Left renal cortex interstitium (tissue), 4 donors: ENCODE results near the gene BIRC5. TPM values are rescaled to one million over a fixed set of nuclear protein-coding genes. Genes with fewer than 3 reads are reported as not detected.

Experiments used
- DNase-seq, 4 donors: peaks; one replicate each; pipeline ENCODE4 v3.0.0-alpha.2; 2013; ENCODE audit warnings: low read depth in 4 of 4, low spot score in 2 of 4, missing footprints in 1 of 4
- polyA plus RNA-seq, 4 donors: library from polyadenylated mRNA; unstranded; fragments of 120-200 nt; gene quantifications; one replicate each; pipeline ENCODE4 v1.2.1, GENCODE V29; 2013; ENCODE audit not compliant: insufficient read length in 4 of 4

BIRC5 gene
- polyA plus RNA-seq, 4 donors: 23.0 to 34.9 (median 30.6) TPM

DNA sequence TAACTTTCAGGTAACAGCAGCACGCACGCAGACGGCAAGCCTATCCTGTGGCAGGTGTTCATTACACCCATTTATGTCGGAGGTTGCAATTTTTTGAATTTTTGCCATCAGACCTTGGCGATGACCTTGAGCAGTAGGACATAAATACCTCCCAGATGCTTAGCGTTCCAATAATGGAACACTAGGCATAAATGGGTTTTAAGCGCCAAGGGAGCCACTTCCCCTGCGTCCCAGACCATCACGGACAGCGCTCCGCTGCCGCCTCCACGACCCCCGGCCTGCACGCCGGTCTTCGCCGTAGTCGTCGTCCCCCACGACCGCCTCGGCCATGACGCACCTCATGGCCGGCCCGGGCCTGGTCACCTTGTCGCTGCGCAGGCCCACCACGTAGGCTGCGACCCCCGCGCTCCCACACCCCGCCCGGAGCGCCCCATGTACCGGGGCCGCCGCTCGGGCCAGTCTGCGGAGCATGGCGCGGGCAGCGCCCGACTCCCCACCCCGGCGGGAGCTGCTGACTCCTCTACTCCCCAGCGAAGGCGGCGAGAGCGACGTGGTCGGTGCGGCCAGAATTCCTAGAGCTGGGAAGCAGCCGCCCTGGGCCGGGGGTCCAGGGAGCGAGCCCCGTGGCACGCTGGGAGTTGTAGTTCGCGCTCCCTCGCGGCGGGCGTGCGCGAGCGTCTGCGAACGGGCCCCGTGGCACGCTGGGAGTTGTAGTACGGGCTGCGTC, 40.1 kb downstream of the BIRC5 start:
- DNase-seq: peak; percentile 53 to 85 (median 81)

- DNase-seq: no peak
Observed at GRCh38 chr17:78255029-78255656, 41.1 kb downstream of the BIRC5 start.

- no peak for DNase-seq
Observed at GRCh38 chr17:78255953-78256706, 42.1 kb downstream of the BIRC5 start.

- DNase-seq: no peak
Observed at GRCh38 chr17:78256707-78257591, 42.9 kb downstream of the BIRC5 start.

GRCh38 chr17:78257810-78258322, 43.8 kb downstream of the BIRC5 start:
- DNase-seq: no peak

- no peak for DNase-seq
Observed at GRCh38 chr17:78258323-78259191, 44.5 kb downstream of the BIRC5 start.

- no peak for DNase-seq
Observed at GRCh38 chr17:78259192-78259554, 45.1 kb downstream of the BIRC5 start.

GRCh38 chr17:78263063-78263735, 49.1 kb downstream of the BIRC5 start:
- DNase-seq: no peak

DNA sequence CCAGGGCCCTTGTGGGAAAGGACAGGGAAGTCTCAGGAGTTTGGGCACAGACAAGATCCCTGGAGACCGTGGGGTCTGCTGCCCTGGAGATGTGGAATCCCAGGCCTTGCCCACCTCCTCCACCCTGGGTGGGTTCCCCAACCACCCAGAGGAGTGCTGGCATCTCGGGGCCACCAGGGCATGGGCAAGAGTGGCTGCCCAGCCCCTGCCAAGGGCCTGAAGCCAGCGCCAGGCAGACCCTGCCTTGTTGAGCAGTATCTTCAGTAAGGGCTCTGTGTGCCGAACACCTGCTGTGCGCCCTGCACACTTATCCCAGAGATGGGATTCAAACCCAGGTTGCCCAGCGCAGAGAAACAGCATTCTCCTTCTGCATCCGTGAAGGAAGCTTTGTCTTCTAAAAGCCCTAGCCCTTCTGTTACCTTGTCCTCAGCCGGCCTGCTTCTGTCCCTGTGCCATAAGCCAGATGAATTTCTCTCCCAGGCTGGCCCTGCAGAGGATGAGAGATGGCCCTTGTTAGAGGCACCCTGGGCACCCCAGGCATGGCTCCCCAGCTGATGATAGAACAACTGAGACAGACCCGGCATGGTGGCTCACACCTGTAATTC, 49.8 kb downstream of the BIRC5 start:
- no peak for DNase-seq

DNA sequence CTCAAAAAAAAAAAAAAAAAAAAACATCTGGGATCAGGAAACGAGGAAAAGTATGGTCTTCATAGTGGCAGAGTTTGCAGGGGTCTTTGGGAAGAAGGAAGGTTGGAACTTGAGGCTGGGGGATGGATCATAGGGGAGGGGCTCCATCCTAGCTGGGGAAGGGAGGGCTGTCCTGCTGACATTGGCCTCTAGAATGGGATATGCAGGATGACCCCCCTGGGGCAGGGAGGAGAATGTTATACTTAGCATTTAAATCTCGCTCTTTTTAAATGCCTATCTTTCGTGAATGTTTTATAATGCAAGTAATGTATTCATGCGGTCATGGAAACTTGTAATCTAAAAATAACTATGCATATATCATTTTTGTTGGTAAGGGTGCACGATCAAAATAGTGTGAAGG, 50.5 kb downstream of the BIRC5 start:
- no peak for DNase-seq

DNA sequence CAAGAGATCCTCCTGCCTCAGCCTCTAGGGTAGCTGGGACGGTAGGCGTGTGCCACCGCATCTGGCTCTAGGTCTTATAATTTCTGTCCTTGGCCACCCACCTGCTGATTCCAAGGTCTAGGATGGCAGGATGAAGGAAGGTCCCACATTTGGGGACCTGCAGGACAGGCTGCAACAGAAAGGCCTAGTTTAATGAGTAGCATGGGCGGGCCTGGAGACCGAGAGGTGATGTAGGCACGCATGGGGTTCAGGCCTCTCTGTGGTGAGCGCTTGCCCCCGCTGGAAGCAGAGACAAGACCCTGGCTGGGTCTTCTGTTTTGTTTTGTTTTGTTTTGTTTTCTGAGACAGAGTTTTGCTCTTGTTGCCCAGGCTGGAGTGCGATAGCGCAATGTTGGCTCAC, 51.1 kb downstream of the BIRC5 start:
- no peak for DNase-seq

DNA sequence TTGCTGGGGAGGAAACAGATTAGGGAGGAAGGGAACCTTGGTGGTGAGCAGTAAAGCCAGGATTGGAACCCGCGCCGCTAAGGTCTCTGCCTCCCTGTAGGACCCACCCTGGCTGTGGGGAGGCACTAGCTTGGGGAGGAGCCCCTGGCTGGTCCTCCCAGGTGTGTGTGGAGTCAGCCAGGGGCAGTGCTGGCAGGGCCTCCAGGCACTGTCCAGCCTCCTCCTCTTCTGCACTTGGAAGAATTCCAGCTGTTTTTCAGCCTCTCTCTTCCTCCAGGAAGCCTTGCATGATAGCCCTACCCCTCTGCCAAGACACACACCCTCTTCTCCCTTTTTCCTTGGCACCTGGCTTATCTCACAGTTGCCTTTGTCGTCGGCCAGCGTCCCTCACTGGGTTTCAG, 52.2 kb downstream of the BIRC5 start:
- no peak for DNase-seq

GRCh38 chr17:78266771-78267170, 52.7 kb downstream of the BIRC5 start:
- no peak for DNase-seq

- no peak for DNase-seq
Observed at GRCh38 chr17:78267253-78268073, 53.4 kb downstream of the BIRC5 start.

- DNase-seq: no peak
Observed at GRCh38 chr17:78268191-78268874, 54.3 kb downstream of the BIRC5 start.

DNA sequence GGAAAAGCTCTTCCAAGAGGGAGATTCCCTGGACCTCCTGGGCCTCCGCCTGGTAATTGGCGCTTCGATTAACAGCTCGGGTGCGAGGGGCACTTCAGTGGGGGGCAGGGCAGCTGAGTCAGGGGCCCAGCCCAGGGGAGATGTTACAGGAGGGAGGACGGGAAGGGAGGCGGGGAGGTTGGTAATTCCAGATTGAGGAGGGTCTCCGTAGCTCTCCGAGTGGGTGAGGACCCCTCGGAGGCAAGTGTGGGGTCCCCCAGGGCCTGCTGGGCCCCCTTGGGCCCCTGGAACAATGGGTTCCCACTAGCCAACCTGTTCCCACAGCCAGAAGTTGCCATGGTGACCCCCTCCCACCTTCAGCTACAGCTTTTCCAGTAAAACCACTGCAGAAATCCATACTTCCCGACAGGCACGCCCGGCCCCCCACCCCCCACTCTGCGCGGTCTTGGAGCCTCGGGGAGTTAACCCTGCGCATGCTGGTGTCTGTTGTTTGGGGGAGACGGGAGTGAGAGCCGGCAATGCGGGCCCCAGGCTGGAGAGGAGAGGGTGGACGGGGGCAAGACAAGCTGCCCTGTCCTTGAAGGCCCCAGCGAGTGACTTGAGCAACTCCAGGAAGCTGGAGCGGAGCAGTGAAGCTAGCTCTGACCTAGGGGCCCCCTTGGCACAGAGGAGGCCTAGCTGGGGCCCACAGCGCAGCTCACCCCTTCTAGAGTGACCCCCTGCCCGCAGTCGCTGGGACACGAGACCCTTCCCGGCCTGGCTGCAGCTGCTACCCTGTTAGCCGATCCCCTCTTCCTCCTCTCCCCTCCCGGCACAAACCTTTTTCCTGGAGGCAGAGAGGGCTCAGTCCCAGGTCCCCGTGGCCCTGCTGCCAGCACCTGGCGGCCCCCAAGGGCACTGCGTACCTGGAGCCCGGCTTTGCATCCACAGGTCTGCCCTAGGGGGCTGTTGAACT, 55.2 kb downstream of the BIRC5 start:
- DNase-seq: no peak
